ENCODE measurements around the gene ELL2. TPM values are rescaled to one million over a fixed set of nuclear protein-coding genes. Genes with fewer than 3 reads are reported as not detected.

The ELL2 gene
- 100 to 1,000 TPM in 2 of 3 donors, 10 to 100 TPM in 1; 95.7 to 211 (median 168) TPM for total RNA-seq

DNA sequence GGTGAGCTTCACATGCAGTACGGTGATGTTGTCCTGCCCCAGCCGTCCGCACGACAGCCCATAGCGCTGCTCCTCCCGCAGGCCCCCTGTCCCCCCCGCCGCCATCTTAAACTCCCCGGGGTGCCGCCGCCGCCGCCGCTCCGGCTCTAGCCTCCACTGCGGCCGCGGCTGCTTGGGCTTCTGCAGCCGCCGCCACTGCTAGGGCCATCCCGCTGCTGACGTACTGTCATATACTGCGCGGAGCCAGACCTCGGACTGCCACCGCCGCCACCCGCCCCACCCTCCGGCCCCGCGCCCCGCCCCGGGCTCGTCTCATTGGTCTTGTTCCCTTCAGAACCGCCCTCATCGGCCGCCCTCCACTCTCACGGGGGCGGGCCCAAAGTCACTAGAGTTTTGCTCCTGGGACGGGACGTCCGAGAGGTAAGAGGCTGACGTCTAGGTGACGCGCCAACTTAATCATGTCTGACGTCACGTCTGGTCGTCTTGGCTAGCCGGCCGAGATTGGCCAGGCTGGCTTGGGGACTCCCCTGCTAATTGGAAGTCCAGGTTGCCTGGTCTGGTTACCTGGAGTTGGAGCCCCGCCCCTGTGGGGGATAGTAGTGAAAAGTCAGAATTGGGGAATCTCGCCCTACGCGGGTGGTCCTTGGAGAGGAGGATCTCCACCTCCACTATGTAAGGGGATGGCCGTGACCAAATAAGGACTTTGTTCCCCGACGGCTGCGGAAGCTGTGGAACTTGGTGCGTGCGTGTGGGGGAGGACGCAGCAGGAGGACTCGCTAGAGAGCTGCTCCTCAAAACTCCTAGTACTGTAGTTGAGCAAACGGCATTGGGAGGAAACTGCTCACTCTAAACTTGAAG, at the start of gene ELL2:
Gene ELL2 (minus strand): TSS at position 235 of the 858 bp plus-strand sequence. CDS start 130 bp downstream, at position 105.
- DNase-seq (ENCODE audit: low spot score in 2 of 2) = peak; percentile 98 to 100

DNA sequence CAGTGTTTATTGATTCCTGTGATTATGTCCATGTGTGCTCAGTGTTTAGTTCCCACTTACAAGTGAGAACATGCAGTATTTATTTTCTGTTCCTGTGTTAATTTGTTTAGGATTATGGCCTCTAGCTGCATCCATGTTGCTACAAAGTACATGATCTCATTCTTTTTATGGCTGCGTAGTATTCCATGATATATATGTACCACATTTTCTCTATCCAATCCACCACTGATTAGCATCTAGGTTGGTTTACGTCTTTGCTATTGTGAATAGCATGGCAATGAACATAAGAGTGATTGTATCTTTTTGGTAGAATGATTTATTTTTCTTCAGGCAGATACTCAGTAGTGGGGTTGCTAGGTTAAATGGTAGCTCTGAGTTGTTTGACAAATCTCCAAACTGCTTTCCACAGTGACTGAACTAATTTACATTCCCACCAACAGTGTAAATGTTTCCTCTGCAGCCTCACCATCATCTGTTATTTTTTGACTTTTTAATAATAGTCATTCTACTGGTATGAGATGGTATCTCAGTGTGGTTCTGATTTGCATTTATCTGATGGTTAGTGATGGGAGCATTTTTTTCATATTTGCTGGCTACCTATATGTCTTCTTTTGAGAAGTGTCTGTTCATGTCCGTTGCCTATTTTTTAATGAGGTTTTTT, 47.5 kb upstream of the ELL2 start:
- no peaks in the 10 kb centered on the region for H3K9me3 ChIP-seq
- TF ChIP-seq POLR2AphosphoS5 (IDR thresholded peaks at IDR 0.05) (no peak), POLR2A (IDR thresholded peaks at IDR 0.05) (no peak), CTCF (IDR thresholded peaks at IDR 0.05) (no peak)
- intact Hi-C loops (cut with DNase I; ENCODE audit: low total_unique reads) = no loop called here

More for the DNA sequence above, at the start of gene ELL2:
- Histone ChIP-seq H3K27ac (peak within 1 kb of the TSS; percentile 98 to 99), H3K36me3 (no peaks in the 10 kb centered on the region), H3K27me3 (no peaks in the 10 kb centered on the region), H3K4me3 (peak within 1 kb of the TSS; percentile 79 to 95 (median 85)), H3K9me3 (no peaks in the 10 kb centered on the region), H3K4me1 (no peaks in the 10 kb centered on the region)
- intact Hi-C loops (cut with DNase I; ENCODE audit: low total_unique reads) = no loop called here
- TF ChIP-seq POLR2AphosphoS5 (IDR thresholded peaks at IDR 0.05) (peak; percentile 66 to 78 (median 75)), CTCF (IDR thresholded peaks at IDR 0.05) (no peak), POLR2A (IDR thresholded peaks at IDR 0.05) (peak; percentile 78)

GRCh38 chr5:96008487-96008886, 46.8 kb upstream of the ELL2 start:
- Histone ChIP-seq H3K36me3 (no peaks in the 10 kb centered on the region), H3K27me3 (no peaks in the 10 kb centered on the region), H3K27ac (no peak overlapping the region), H3K4me3 (no peak overlapping the region), H3K4me1 (no peaks in the 10 kb centered on the region), H3K9me3 (no peaks in the 10 kb centered on the region)
- intact Hi-C loops (cut with DNase I; ENCODE audit: low total_unique reads) = no loop called here
- TF ChIP-seq CTCF (IDR thresholded peaks at IDR 0.05) (no peak), POLR2AphosphoS5 (IDR thresholded peaks at IDR 0.05) (no peak), POLR2A (IDR thresholded peaks at IDR 0.05) (no peak)
- no peak for DNase-seq (ENCODE audit: low spot score in 2 of 2)

More for the DNA sequence above, 47.5 kb upstream of the ELL2 start:
- no peak overlapping the region for H3K27ac ChIP-seq
- no peak overlapping the region for H3K4me3 ChIP-seq
- DNase-seq (ENCODE audit: low spot score in 2 of 2) = no peak
- H3K4me1 ChIP-seq = no peaks in the 10 kb centered on the region
- no peaks in the 10 kb centered on the region for H3K36me3 ChIP-seq
- H3K27me3 ChIP-seq = no peaks in the 10 kb centered on the region

DNA sequence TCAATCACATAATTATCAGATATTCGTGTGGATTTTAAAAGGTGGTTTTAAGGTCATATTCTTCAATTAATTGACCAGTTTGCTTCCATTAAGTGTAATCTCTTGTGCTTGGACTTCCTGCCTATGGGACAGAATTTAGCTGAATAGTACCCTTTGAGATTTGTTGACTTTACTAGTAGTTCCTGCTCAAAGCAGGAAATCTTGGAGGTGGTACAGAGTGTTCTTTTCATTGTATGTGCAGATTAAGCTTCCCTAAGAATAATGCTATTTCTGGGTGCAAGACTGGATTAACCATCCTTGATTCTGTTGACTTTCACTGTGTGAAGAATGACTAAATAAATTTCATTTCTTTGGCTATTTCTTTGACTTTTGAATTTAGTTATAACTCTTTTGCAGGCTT, 45.4 kb upstream of the ELL2 start:
- intact Hi-C loops (cut with DNase I; ENCODE audit: low total_unique reads) = no loop called here
- no peak for DNase-seq (ENCODE audit: low spot score in 2 of 2)
- no peak overlapping the region for H3K4me3 ChIP-seq
- H3K36me3 ChIP-seq = no peaks in the 10 kb centered on the region
- TF ChIP-seq CTCF (IDR thresholded peaks at IDR 0.05) = no peak
- no peak for TF ChIP-seq POLR2AphosphoS5 (IDR thresholded peaks at IDR 0.05)
- TF ChIP-seq POLR2A (IDR thresholded peaks at IDR 0.05) = no peak
- no peak overlapping the region for H3K27ac ChIP-seq
- no peaks in the 10 kb centered on the region for H3K27me3 ChIP-seq
- no peaks in the 10 kb centered on the region for H3K4me1 ChIP-seq
- H3K9me3 ChIP-seq = no peaks in the 10 kb centered on the region

GRCh38 chr5:96006291-96006690, 44.6 kb upstream of the ELL2 start:
- Histone ChIP-seq H3K36me3 (no peaks in the 10 kb centered on the region), H3K27me3 (no peaks in the 10 kb centered on the region), H3K4me1 (no peaks in the 10 kb centered on the region), H3K9me3 (no peaks in the 10 kb centered on the region), H3K27ac (no peak overlapping the region), H3K4me3 (no peak overlapping the region)
- TF ChIP-seq POLR2AphosphoS5 (IDR thresholded peaks at IDR 0.05) (no peak), CTCF (IDR thresholded peaks at IDR 0.05) (no peak), POLR2A (IDR thresholded peaks at IDR 0.05) (no peak)
- DNase-seq (ENCODE audit: low spot score in 2 of 2) = no peak
- intact Hi-C loops (cut with DNase I; ENCODE audit: low total_unique reads) = no loop called here
